HepG2 (cell line): ENCODE data around the gene COL26A1. TPM values are rescaled to one million over a fixed set of nuclear protein-coding genes. Genes with fewer than 3 reads are reported as not detected.

Experiments
- ATAC-seq: fragments of 200-7000 bp; cut with Tn5 transposase; 3 replicates; pipeline ENCODE4 v1.9.1; 2020; ENCODE audit warnings: mild to moderate bottlenecking, moderate library complexity
- BruUV-seq: library from RNA; stranded (reverse); fragments of 400-500 nt; replicated peaks from 2 replicates; lab custom pipeline; 2021; lab: Mats Ljungman, UMichigan
- CTCF ChIA-PET: fragments of 300-600 bp; formaldehyde crosslinking; extraction: SDS; loops from one replicate; lab custom pipeline; 2021; ENCODE audit warnings: low total read pairs, inconsistent platforms, low intra/inter-chr PET ratio; lab: Yijun Ruan, JAX
- POLR2A ChIA-PET: fragments of 350-600 bp; sonication (Branson Sonifier 250); formaldehyde crosslinking; loops from one replicate; lab custom pipeline; 2020; ENCODE audit warnings: antibody characterized with exemption, inconsistent platforms; lab: Yijun Ruan, JAX
- DNase-seq: peaks from one replicate; pipeline ENCODE4 v3.0.0-alpha.2; 2015; ENCODE audit warnings: low spot score
- FAIRE-seq: peaks from 3 replicates; lab custom pipeline; 2011; peaks lifted over from hg19 to GRCh38; lab: Jason Lieb, UNC
- H2AFZ ChIP-seq: one replicate; pipeline ENCODE4 v1.6.1; 2011; ENCODE audit warnings: low read length, inconsistent platforms
- H3K27ac ChIP-seq: fragments of 300-600 bp; 3 replicates; pipeline ENCODE4 v1.8.0; 2011; ENCODE audit warnings: mixed run types, mild to moderate bottlenecking, mixed read lengths, low read length, inconsistent platforms; ENCODE audit not compliant: insufficient read depth; ENCODE audit errors: extremely low read length
- H3K27me3 ChIP-seq, 2 experiments: fragments of 200-600 bp in 1 of 2; 2 replicates in 1 of 2; 3 replicates in 1 of 2; pipeline versions ENCODE4 v1.6.0 to v1.8.0; 2011; ENCODE audit warnings: low read length in 2 of 2, mild to moderate bottlenecking in 2 of 2, moderate library complexity in 2 of 2, inconsistent platforms in 1 of 2; ENCODE audit not compliant: insufficient read depth in 2 of 2, control insufficient read depth in 1 of 2
- H3K36me3 ChIP-seq, 2 experiments: fragments of 200-600 bp in 1 of 2; replicated peaks in 1 of 2; 2 replicates in 1 of 2; 3 replicates in 1 of 2; pipeline versions ENCODE4 v1.5.1 to v1.8.0; 2011; ENCODE audit warnings: low read length in 2 of 2, inconsistent platforms in 1 of 2; ENCODE audit not compliant: insufficient read depth in 2 of 2, control insufficient read depth in 1 of 2
- H3K4me1 ChIP-seq: 2 replicates; pipeline ENCODE4 v1.5.1; 2012; ENCODE audit warnings: low read length, inconsistent platforms; ENCODE audit not compliant: insufficient read depth
- H3K4me2 ChIP-seq: 2 replicates; pipeline ENCODE4 v1.6.0; 2011; ENCODE audit warnings: low read depth, low read length, inconsistent platforms
- H3K4me3 ChIP-seq, 3 experiments: fragments of 200-600 bp in 1 of 3; sonication (generic), shearing (Covaris generic) in 1 of 3; replicated peaks in 1 of 3; 2 replicates each; pipeline ENCODE4 v1.5.1; 2011 to 2016; ENCODE audit warnings: low read length in 3 of 3, inconsistent platforms in 2 of 3, low read depth in 2 of 3, mild to moderate bottlenecking in 2 of 3, control low read depth in 1 of 3, mixed read lengths in 1 of 3; ENCODE audit not compliant: insufficient read depth in 1 of 3
- H3K79me2 ChIP-seq: one replicate; pipeline ENCODE4 v1.6.1; 2011; ENCODE audit warnings: low read length, inconsistent platforms; ENCODE audit not compliant: insufficient read depth
- H3K9ac ChIP-seq: 2 replicates; pipeline ENCODE4 v1.6.0; 2011; ENCODE audit warnings: mild to moderate bottlenecking, low read depth, low read length, inconsistent platforms; ENCODE audit not compliant: insufficient read depth
- H3K9me3 ChIP-seq: 2 replicates; pipeline ENCODE4 v1.5.1; 2012; ENCODE audit warnings: mild to moderate bottlenecking, low read length
- H4K20me1 ChIP-seq: 2 replicates; pipeline ENCODE4 v1.6.0; 2011; ENCODE audit warnings: inconsistent platforms, mild to moderate bottlenecking, low read length, moderate library complexity; ENCODE audit not compliant: insufficient read depth
- ADNP ChIP-seq: sonication (generic); formaldehyde crosslinking; IDR thresholded peaks from 2 replicates; pipeline ENCODE4 v1.4.0; 2020; ENCODE audit warnings: missing genetic modification reagents
- BRF2 ChIP-seq: sonication (generic); formaldehyde crosslinking; IDR thresholded peaks from 2 replicates; pipeline ENCODE4 v1.8.1; 2022; ENCODE audit warnings: mild to moderate bottlenecking, missing genetic modification reagents
- EZH2 ChIP-seq: conservative IDR thresholded peaks from 2 replicates; pipeline ENCODE4 v1.6.1; 2012; ENCODE audit warnings: mild to moderate bottlenecking, low read depth, low read length, moderate library complexity
- GPN1 ChIP-seq: sonication (generic); formaldehyde crosslinking; IDR thresholded peaks from 2 replicates; pipeline ENCODE4 v1.5.1; 2020; ENCODE audit warnings: missing genetic modification reagents, borderline replicate concordance
- JDP2 ChIP-seq: sonication (generic); formaldehyde crosslinking; IDR thresholded peaks from 2 replicates; pipeline ENCODE4 v1.8.1; 2022; ENCODE audit warnings: missing genetic modification reagents, borderline replicate concordance
- MEF2D ChIP-seq: sonication (generic); formaldehyde crosslinking; IDR thresholded peaks from 2 replicates; pipeline ENCODE4 v1.5.1; 2020; ENCODE audit warnings: mild to moderate bottlenecking, missing genetic modification reagents
- NKX3-1 ChIP-seq: sonication (generic); formaldehyde crosslinking; IDR thresholded peaks from 2 replicates; pipeline ENCODE4 v1.5.0; 2020; ENCODE audit warnings: missing genetic modification reagents
- SRF ChIP-seq: IDR thresholded peaks from 2 replicates; pipeline ENCODE4 v1.6.1; 2011; ENCODE audit warnings: mild to moderate bottlenecking, low read depth, low read length, moderate library complexity
- TFDP2 ChIP-seq: sonication (generic); formaldehyde crosslinking; IDR thresholded peaks from 2 replicates; pipeline ENCODE4 v1.4.0; 2020; ENCODE audit warnings: missing genetic modification reagents
- XRCC5 ChIP-seq: fragments of 200-400 bp; formaldehyde crosslinking; optimal IDR thresholded peaks from 2 replicates; pipeline ENCODE3; 2017; ENCODE audit warnings: mild to moderate bottlenecking, low read length
- ZNF724P ChIP-seq: sonication (generic); formaldehyde crosslinking; IDR thresholded peaks from 2 replicates; pipeline ENCODE4 v1.8.0; 2022; ENCODE audit warnings: missing genetic modification reagents, borderline replicate concordance
- ZSCAN25 ChIP-seq: sonication (generic); formaldehyde crosslinking; IDR thresholded peaks from 2 replicates; pipeline ENCODE4 v1.8.0; 2022; ENCODE audit warnings: mild to moderate bottlenecking, missing genetic modification reagents
- ZXDC ChIP-seq: sonication (generic); formaldehyde crosslinking; IDR thresholded peaks from 2 replicates; pipeline ENCODE4 v1.5.0; 2020; ENCODE audit warnings: mild to moderate bottlenecking, missing genetic modification reagents
- WGBS: methylation state at CpG from one replicate; pipeline ENCODE4 v1.1.6; 2017; ENCODE audit warnings: low lambda C conversion rate; 5-methylcytosine and 5-hydroxymethylcytosine counted together
- in situ Hi-C: cut with HindIII; loops from 2 replicates; pipeline ENCODE4 v1.10.0; 2017; ENCODE audit warnings: low pct_unique_long_range_greater_than_20kb; ENCODE audit not compliant: extremely low pct_ligation_motif_present
- intact Hi-C: fragments of 100-400 bp; cut with micrococcal nuclease; formaldehyde crosslinking; loops from one replicate; pipeline ENCODE4 v1.10.0; 2022; ENCODE audit not compliant: unreplicated experiment
- polyA plus RNA-seq, 8 experiments: library from polyadenylated mRNA; depleted of rRNA in 3 of 8; stranded (reverse) in 7 of 8; unstranded in 1 of 8; fragments of >200 nt; fragmentation: Illumina TruSeq in 4 of 8; extraction: Trizol in 4 of 8; gene quantifications; 2 replicates each; pipeline versions ENCODE4 v1.2.1 to v1.2.3, GENCODE V29; 2011 to 2016; ENCODE audit warnings: low read depth in 4 of 8, missing spikeins in 1 of 8, mixed read lengths in 1 of 8; ENCODE audit not compliant: insufficient read depth in 1 of 8
- total RNA-seq, 5 experiments: library from RNA; depleted of rRNA; stranded (reverse); fragments of >200 nt; fragmentation: Illumina TruSeq; extraction: Trizol; gene quantifications; 2 replicates each; pipeline ENCODE4 v1.2.3, GENCODE V29; 2016; ENCODE audit warnings: low read depth in 1 of 5

The COL26A1 gene
- total and polyA plus RNA-seq, 2 of the 13 experiments (the other 11 are each of a cell fraction or from before 2014, with no cell fraction given) = 7.8 to 9.2 TPM

- H3K4me3 ChIP-seq = no peak overlapping the region
- no peak for TF ChIP-seq EZH2
- TF ChIP-seq ZNF724P (CRISPR knock-in tag) = no peak
- no peak for TF ChIP-seq XRCC5
- no peak for TF ChIP-seq BRF2
- no peak for TF ChIP-seq ADNP
- TF ChIP-seq ZSCAN25 = no peak
- TF ChIP-seq GPN1 (CRISPR knock-in tag) = no peak
- TF ChIP-seq TFDP2 = no peak
- no peak for TF ChIP-seq JDP2 (CRISPR knock-in tag)
- TF ChIP-seq ZXDC = no peak
- TF ChIP-seq MEF2D (CRISPR knock-in tag) = no peak
- TF ChIP-seq SRF = no peak
- TF ChIP-seq NKX3-1 (CRISPR knock-in tag) = no peak
- in situ Hi-C loops (no loop called here), intact Hi-C loops (no loop called here)
- no TSS peak for BruUV-seq
- H3K9me3 ChIP-seq = no peaks in the 10 kb centered on the region
- H3K36me3 ChIP-seq = no peaks in the 10 kb centered on the region
- no peak overlapping the region for H3K4me2 ChIP-seq
- H3K79me2 ChIP-seq = no peaks in the 10 kb centered on the region
- no peak overlapping the region for H2AFZ ChIP-seq
- H3K27me3 ChIP-seq = no peaks in the 10 kb centered on the region
- no peak overlapping the region for H3K27ac ChIP-seq
- FAIRE-seq = no peak
- 84% methylated on average over 9 of the region's 9 CpGs for WGBS
- no peak for ATAC-seq
- no peaks in the 10 kb centered on the region for H3K4me1 ChIP-seq
- CTCF ChIA-PET = no interaction called here
- H3K9ac ChIP-seq = no peak overlapping the region
- no peaks in the 10 kb centered on the region for H4K20me1 ChIP-seq
- DNase-seq = no peak
- POLR2A ChIA-PET = no interaction called here
Measured at GRCh38 chr7:101518336-101518735, 155.7 kb downstream of the COL26A1 start.
